GM12864 (cell line): ENCODE results near the gene RUNX2.
"Not testable (repeated sequence)": the region's sequence is repeated elsewhere in the genome, so short reads cannot be mapped to it uniquely, and the experiment has no call there.

Experiments used
- DNase-seq: peaks from one replicate; pipeline ENCODE4 v3.0.0-alpha.2; 2011; ENCODE audit warnings: low read depth
- H3K4me3 ChIP-seq: 2 replicates; pipeline ENCODE4 v1.5.1; 2011; ENCODE audit warnings: mild to moderate bottlenecking, low read depth, low read length, control low read depth
- CTCF ChIP-seq: IDR thresholded peaks from 2 replicates; pipeline ENCODE4 v1.5.1; 2011; ENCODE audit warnings: low read depth, mild to moderate bottlenecking, moderate library complexity, low read length, control low read depth, inconsistent platforms; ENCODE audit errors: missing control alignments

RUNX2 gene

DNA sequence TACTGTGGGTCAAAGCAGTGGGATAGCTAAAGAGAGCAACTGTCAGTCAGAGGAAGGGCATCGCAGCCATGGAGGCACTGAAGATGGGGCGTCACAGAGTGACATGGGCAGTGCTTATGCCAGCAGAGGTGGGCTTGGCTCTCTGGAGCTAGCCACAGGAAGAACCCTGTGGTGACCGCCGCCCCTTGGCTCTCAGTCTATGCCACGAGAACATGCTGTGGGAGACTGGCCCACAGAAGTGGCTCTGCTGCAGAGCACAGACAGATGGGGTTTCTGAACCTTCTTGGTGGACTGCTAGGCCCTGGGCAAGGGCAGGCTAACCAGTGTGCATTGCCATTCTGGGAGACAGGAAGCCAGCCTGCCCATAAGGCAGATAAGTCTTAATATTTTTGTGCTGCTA is 339.6 kb downstream of the RUNX2 start:
- no peak for DNase-seq
- no peak overlapping the region for H3K4me3 ChIP-seq
- no peak for TF ChIP-seq CTCF

- DNase-seq = no peak
These were observed 340.6 kb downstream of the RUNX2 start for GRCh38 chr6:45668705-45669104.

GRCh38 chr6:45673167-45673566 is 345.0 kb downstream of the RUNX2 start:
- DNase-seq, H3K4me3 ChIP-seq: not testable (repeated sequence)

More at GRCh38 chr6:45668705-45669104, 340.6 kb downstream of the RUNX2 start:
- H3K4me3 ChIP-seq = no peak overlapping the region
- no peak for TF ChIP-seq CTCF

DNA sequence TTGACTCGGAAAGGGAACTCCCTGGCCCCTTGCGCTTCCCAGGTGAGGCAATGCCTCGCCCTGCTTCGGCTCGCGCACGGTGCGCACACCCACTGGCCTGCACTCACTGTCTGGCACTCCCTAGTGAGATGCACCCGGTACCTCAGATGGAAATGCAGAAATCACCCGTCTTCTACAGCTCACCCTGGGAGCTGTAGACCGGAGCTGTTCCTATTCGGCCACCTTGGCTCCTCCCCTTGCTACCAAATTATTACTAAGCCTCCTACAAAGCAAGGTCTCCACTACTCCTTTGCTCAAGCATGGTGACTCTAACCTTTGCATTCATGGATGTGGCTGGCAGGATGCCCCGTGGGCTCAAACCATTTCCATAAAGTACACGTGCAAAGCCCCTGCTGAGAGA is 347.0 kb downstream of the RUNX2 start:
- not testable (repeated sequence) for DNase-seq, H3K4me3 ChIP-seq

- no peak for TF ChIP-seq CTCF
- no peak for DNase-seq
- H3K4me3 ChIP-seq = no peak overlapping the region
These were observed 347.5 kb downstream of the RUNX2 start for GRCh38 chr6:45675634-45676033.

GRCh38 chr6:45676380-45676779 is 348.2 kb downstream of the RUNX2 start:
- DNase-seq = no peak

GRCh38 chr6:45677381-45678284 is 349.5 kb downstream of the RUNX2 start:
- TF ChIP-seq CTCF = no peak
- peak; percentile 53 for DNase-seq
- no peak overlapping the region for H3K4me3 ChIP-seq

More at GRCh38 chr6:45676380-45676779, 348.2 kb downstream of the RUNX2 start:
- TF ChIP-seq CTCF = no peak
- no peak overlapping the region for H3K4me3 ChIP-seq

DNA sequence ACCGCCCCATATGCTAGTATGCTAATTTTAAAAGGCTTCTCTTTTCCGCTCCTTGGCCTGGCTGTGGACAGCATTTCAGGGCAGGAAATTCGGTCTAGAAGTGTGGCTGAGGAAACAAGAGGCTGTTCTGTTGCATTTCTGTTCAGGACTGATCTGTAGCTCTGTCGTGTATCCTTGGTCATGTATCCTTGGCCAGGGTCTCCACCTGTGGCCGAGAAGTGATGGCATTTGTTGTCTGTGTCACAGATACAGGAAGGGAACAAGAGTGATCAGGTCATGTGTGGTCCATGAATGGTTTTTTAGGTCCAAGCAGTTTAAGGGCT is 350.1 kb downstream of the RUNX2 start:
- no peak for DNase-seq
- no peak for TF ChIP-seq CTCF
- H3K4me3 ChIP-seq = no peak overlapping the region
